ENCODE data around the gene SYK.

DNA sequence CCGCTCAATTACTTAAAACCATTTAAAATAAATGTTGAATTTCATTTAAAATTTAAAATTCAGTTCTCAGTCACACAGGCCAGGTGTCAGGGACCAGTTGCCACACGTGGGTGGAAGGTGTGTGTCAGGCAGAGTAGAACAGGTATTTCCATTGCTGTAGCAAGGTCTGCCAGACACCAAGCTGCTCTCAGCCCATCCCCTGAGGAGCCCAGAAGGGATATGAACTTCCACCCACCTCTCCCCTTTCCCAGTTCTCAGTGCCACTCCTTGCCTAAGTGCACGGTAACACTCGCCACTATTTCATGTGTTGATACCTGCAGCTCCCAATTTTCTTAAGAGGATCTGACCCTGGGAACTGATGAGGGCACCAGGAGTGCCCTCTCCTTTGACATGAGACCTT, 12.7 kb downstream of the SYK start:
- TF ChIP-seq SMC3 (IDR thresholded peaks at IDR 0.05; ENCODE audit: low read depth, low read length): no peak
- no peak for TF ChIP-seq CTCF (conservative IDR thresholded peaks at IDR 0.05; ENCODE audit: low read depth, low read length)
- TF ChIP-seq POLR2A (IDR thresholded peaks at IDR 0.05; ENCODE audit: low read depth, low read length): no peak
- TF ChIP-seq MAFK (IDR thresholded peaks at IDR 0.05; ENCODE audit: low read depth, low read length): no peak
- TF ChIP-seq RAD21 (IDR thresholded peaks at IDR 0.05; ENCODE audit: low read length): no peak
- TF ChIP-seq RFX5 (IDR thresholded peaks at IDR 0.05; ENCODE audit: low read depth, low read length): no peak
- no peak for TF ChIP-seq CEBPB (IDR thresholded peaks at IDR 0.05; ENCODE audit: low read depth, low read length)
- TF ChIP-seq RCOR1 (IDR thresholded peaks at IDR 0.05; ENCODE audit: insufficient replicate concordance, low read length): no peak
- TF ChIP-seq FOS (IDR thresholded peaks at IDR 0.05; ENCODE audit: low read depth, low read length): no peak
- TF ChIP-seq MAZ (IDR thresholded peaks at IDR 0.05; ENCODE audit: borderline replicate concordance, low read depth, low read length): no peak
- no peak for TF ChIP-seq MXI1 (IDR thresholded peaks at IDR 0.05; ENCODE audit: borderline replicate concordance, low read depth, low read length)
- no peak for TF ChIP-seq NFE2L2 (IDR thresholded peaks at IDR 0.05; ENCODE audit: low read depth, low read length)
